Suprapubic skin (tissue), 4 donors: ENCODE measurements around the gene DNAJC5. TPM values are rescaled to one million over a fixed set of nuclear protein-coding genes. Genes with fewer than 3 reads are reported as not detected.

Source experiments
- DNase-seq, 2 donors: peaks; one replicate each; pipeline ENCODE4 v3.0.0-alpha.2; 2019; ENCODE audit warnings: low spot score in 2 of 2
- H3K27ac ChIP-seq: fragments of 200-600 bp; sonication (generic); one replicate; pipeline ENCODE4 v1.5.1; 2019
- H3K27me3 ChIP-seq: fragments of 200-600 bp; sonication (generic); one replicate; pipeline ENCODE4 v1.5.1; 2019
- H3K36me3 ChIP-seq: fragments of 200-600 bp; sonication (generic); one replicate; pipeline ENCODE4 v1.5.1; 2019
- H3K4me1 ChIP-seq: fragments of 200-600 bp; sonication (generic); one replicate; pipeline ENCODE4 v1.5.1; 2019
- H3K4me3 ChIP-seq: fragments of 200-600 bp; sonication (generic); one replicate; pipeline ENCODE4 v1.5.1; 2019; ENCODE audit warnings: mild to moderate bottlenecking
- H3K9me3 ChIP-seq: fragments of 200-600 bp; sonication (generic); one replicate; pipeline ENCODE4 v1.5.1; 2019
- EP300 ChIP-seq: sonication (generic); formaldehyde crosslinking; IDR thresholded peaks from one replicate; pipeline ENCODE4 v1.6.1; 2017; ENCODE audit warnings: antibody characterized with exemption
- POLR2A ChIP-seq, 2 donors: fragments of 450-650 bp; IDR thresholded peaks; one replicate each; pipeline ENCODE4 v1.6.1; 2017; ENCODE audit warnings: antibody characterized with exemption in 2 of 2, mild to moderate bottlenecking in 2 of 2, moderate library complexity in 2 of 2
- POLR2AphosphoS5 ChIP-seq, 3 donors: sonication (generic); formaldehyde crosslinking; IDR thresholded peaks; one replicate each; pipeline ENCODE4 v1.6.1; 2017; ENCODE audit warnings: antibody characterized with exemption in 3 of 3
- WGBS: methylation state at CpG from one replicate; pipeline ENCODE4 v1.1.5; 2018; 5-methylcytosine and 5-hydroxymethylcytosine counted together
- total RNA-seq, 4 donors: library from RNA; depleted of rRNA; stranded (reverse); fragments of >200 nt; gene quantifications; one replicate each; pipeline ENCODE4 v1.1.0, GENCODE V29; 2016
- TF ChIP-seq, protein P1 (sequence below), 2 donors: fragments of 200-600 bp in 1 of 2; fragments of 450-650 bp in 1 of 2; sonication (generic) in 1 of 2; IDR thresholded peaks; one replicate each; pipeline ENCODE4 v1.5.1; 2016 to 2019; ENCODE audit warnings: antibody characterized with exemption in 2 of 2, mild to moderate bottlenecking in 1 of 2, moderate library complexity in 1 of 2

The DNAJC5 gene
- total RNA-seq, 4 donors from 2014 or later, result 36.4 to 62.0 (median 53.7) TPM

DNA sequence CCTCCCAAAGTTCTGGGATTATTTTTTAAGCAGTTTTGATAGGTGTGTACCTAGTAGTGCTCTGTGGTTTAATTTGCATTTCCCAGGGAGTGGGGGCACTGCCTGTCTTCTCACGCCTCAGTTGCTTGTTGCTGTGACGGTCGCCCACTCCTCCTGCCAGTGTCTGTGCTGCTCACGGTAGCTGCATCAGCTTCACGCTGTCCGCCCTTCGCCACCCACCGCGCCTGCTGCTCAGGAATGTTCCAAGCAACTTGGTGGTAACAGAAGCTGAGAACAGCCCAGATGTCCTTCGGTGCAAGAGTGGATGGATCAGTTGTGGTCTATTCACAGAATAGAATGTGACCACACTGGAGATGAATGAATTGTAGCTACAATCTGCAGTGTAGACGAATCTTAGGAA, 22.9 kb downstream of the DNAJC5 start:
- H3K36me3 ChIP-seq, result peaks cover 22% of the 10 kb centered on the region
- TF ChIP-seq, protein P1, sequence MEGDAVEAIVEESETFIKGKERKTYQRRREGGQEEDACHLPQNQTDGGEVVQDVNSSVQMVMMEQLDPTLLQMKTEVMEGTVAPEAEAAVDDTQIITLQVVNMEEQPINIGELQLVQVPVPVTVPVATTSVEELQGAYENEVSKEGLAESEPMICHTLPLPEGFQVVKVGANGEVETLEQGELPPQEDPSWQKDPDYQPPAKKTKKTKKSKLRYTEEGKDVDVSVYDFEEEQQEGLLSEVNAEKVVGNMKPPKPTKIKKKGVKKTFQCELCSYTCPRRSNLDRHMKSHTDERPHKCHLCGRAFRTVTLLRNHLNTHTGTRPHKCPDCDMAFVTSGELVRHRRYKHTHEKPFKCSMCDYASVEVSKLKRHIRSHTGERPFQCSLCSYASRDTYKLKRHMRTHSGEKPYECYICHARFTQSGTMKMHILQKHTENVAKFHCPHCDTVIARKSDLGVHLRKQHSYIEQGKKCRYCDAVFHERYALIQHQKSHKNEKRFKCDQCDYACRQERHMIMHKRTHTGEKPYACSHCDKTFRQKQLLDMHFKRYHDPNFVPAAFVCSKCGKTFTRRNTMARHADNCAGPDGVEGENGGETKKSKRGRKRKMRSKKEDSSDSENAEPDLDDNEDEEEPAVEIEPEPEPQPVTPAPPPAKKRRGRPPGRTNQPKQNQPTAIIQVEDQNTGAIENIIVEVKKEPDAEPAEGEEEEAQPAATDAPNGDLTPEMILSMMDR (IDR thresholded peaks at IDR 0.05), result no peak
- TF ChIP-seq EP300 (no peak), POLR2AphosphoS5 (IDR thresholded peaks at IDR 0.05) (no peak), POLR2A (IDR thresholded peaks at IDR 0.05) (no peak)

DNA sequence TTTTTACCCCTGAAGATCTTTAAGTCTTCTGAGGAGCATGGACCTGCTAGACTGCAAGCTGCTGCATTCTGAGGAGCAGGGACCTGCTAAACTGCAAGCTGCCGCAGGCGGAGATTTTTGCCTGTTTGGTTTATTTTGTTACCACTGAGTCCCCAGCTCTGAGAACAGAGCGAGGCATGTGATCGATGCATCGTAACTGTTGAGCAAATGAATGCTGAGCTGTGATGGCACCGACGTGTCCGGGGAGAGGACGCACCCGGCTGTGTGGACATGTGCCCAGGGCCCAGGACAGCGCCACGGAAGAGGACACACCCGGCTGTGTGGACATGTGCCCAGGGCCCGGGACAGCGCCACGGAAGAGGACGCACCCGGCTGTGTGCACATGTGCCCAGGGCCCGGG, 24.2 kb downstream of the DNAJC5 start:
- peaks cover 3% of the 10 kb centered on the region for H3K9me3 ChIP-seq
- no peak for TF ChIP-seq POLR2A (IDR thresholded peaks at IDR 0.05)
- TF ChIP-seq, protein P1 (IDR thresholded peaks at IDR 0.05), result no peak
- TF ChIP-seq EP300, result no peak
- no peak for TF ChIP-seq POLR2AphosphoS5 (IDR thresholded peaks at IDR 0.05)
- WGBS, result 77% methylated on average over 15 of the region's 19 CpGs

More for the DNA sequence above, 22.9 kb downstream of the DNAJC5 start:
- Histone ChIP-seq H3K27me3 (no peaks in the 10 kb centered on the region), H3K9me3 (peaks cover 3% of the 10 kb centered on the region), H3K4me1 (peaks cover 3% of the 10 kb centered on the region), H3K27ac (no peak overlapping the region), H3K4me3 (no peak overlapping the region)
- 93% methylated on average over 11 of the region's 11 CpGs for WGBS
- DNase-seq, result no peak

DNA sequence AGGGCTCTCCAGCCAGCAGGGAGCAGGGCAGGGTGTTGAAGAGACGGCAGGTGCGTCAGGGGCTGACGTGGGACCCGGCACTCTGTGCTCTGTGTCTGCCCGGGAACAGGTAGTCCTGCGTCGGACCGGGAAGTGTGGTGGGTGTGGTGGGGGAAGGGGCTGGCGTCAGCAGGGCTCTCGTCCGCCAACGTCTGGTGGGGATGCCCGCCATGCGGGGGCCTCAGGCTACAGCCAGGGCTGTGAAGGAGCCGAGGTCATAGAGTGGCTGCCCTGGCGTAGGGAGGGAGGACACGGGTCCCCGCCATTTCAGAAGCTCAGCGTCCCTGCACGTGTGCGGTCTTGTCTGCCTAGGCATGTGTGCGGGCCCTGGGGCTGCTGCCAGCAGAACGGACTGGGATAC, 25.3 kb downstream of the DNAJC5 start:
- Histone ChIP-seq H3K4me3 (no peak overlapping the region), H3K27ac (no peak overlapping the region), H3K9me3 (peaks cover 3% of the 10 kb centered on the region), H3K4me1 (no peaks in the 10 kb centered on the region), H3K36me3 (peaks cover 22% of the 10 kb centered on the region), H3K27me3 (no peaks in the 10 kb centered on the region)
- DNase-seq, result no peak
- WGBS, result 87% methylated on average over 17 of the region's 23 CpGs
- TF ChIP-seq POLR2A (IDR thresholded peaks at IDR 0.05), result no peak

More for the DNA sequence above, 24.2 kb downstream of the DNAJC5 start:
- DNase-seq, result no peak
- Histone ChIP-seq H3K4me3 (no peak overlapping the region), H3K36me3 (peaks cover 22% of the 10 kb centered on the region), H3K27ac (no peak overlapping the region), H3K27me3 (no peaks in the 10 kb centered on the region), H3K4me1 (no peaks in the 10 kb centered on the region)

DNA sequence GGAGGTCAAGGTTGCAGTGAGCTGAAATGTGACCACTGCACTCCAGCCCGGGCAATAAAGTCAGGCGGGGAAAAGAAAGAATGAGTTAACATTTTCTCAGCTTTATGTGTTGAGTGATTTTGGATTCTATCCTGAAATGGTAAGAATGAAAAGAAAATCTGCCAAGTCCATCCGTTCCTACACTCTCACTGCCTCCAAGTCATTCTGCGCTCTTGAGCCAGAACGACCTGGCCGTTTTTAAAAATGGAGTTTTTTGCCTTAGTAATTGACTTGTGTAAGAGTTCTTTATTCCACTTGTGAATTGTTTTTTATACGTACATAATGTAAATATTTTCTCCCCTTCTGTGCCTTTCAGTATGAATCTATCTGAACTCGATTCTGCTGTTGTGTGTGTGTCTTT, 28.7 kb downstream of the DNAJC5 start:
- H3K36me3 ChIP-seq, result peaks cover 30% of the 10 kb centered on the region
- WGBS, result 73% methylated on average over 8 of the region's 8 CpGs

DNA sequence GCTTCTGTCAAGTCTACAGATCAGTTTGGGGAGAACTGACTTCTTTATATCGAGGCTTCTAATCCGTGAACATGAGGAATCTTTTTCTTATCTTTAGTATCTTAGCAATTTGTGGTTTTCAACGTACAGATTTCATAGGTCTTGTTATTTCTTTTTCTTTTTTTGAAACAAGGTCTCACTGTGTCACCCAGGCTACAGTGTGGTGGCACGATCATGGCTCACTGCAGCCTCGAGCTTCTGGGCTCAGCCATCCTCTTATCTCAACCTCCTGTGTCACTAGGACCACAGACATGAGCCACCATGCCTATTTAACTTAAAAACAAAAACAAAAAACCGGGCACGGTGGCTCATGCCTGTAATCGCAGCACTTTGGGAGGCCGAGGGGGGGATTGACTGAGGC, 29.3 kb downstream of the DNAJC5 start:
- no peaks in the 10 kb centered on the region for H3K9me3 ChIP-seq
- H3K4me3 ChIP-seq, result no peak overlapping the region
- H3K27me3 ChIP-seq, result no peaks in the 10 kb centered on the region
- no peak overlapping the region for H3K27ac ChIP-seq
- TF ChIP-seq POLR2AphosphoS5 (IDR thresholded peaks at IDR 0.05) (no peak), EP300 (no peak), POLR2A (IDR thresholded peaks at IDR 0.05) (no peak)
- TF ChIP-seq, protein P1 (IDR thresholded peaks at IDR 0.05), result no peak
- DNase-seq, result no peak
- H3K36me3 ChIP-seq, result peaks cover 36% of the 10 kb centered on the region
- no peaks in the 10 kb centered on the region for H3K4me1 ChIP-seq
- WGBS, result 69% methylated on average over 9 of the region's 9 CpGs

More for the DNA sequence above, 28.7 kb downstream of the DNAJC5 start:
- no peak for TF ChIP-seq EP300
- H3K4me3 ChIP-seq, result no peak overlapping the region
- H3K4me1 ChIP-seq, result no peaks in the 10 kb centered on the region
- no peak overlapping the region for H3K27ac ChIP-seq
- DNase-seq, result no peak
- H3K9me3 ChIP-seq, result no peaks in the 10 kb centered on the region
- H3K27me3 ChIP-seq, result no peaks in the 10 kb centered on the region

DNA sequence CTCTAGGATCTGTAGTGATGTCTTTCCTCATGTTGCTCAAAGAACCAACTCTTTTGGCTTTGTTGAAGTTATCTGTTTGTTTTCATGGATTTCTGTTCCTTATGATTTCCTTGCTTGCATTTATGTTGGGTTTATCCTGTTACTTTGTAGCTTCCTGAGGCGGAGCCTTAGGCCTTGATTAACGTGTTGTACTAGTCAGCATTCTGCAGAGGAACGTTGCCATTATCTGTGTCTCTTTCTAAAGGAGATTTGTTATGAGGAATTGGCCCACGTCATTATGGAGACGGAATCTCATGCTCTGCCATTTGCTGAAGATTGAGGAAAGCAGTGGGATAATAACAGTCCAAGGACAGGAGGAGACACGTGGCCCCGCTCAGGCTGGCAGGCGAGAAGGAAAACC, 31.4 kb downstream of the DNAJC5 start:
- no peak overlapping the region for H3K27ac ChIP-seq
- WGBS, result 75% methylated on average over 8 of the region's 8 CpGs
- H3K9me3 ChIP-seq, result no peaks in the 10 kb centered on the region
- no peak overlapping the region for H3K4me3 ChIP-seq
- H3K36me3 ChIP-seq, result peaks cover 50% of the 10 kb centered on the region
- TF ChIP-seq, protein P1 (IDR thresholded peaks at IDR 0.05), result no peak
- TF ChIP-seq POLR2AphosphoS5 (IDR thresholded peaks at IDR 0.05) (no peak), EP300 (no peak)
- no peaks in the 10 kb centered on the region for H3K4me1 ChIP-seq
- no peaks in the 10 kb centered on the region for H3K27me3 ChIP-seq
- no peak for DNase-seq
